ENCODE results near the gene ARHGAP8. TPM values are rescaled to one million over a fixed set of nuclear protein-coding genes. Genes with fewer than 3 reads are reported as not detected.
A peak's percentile ranks its signal among the peaks of the same experiment; 100 is the strongest.

Gene ARHGAP8
- not detected in 2 replicates for total RNA-seq (2014; rRNA removed; shearing (Covaris generic))

DNA sequence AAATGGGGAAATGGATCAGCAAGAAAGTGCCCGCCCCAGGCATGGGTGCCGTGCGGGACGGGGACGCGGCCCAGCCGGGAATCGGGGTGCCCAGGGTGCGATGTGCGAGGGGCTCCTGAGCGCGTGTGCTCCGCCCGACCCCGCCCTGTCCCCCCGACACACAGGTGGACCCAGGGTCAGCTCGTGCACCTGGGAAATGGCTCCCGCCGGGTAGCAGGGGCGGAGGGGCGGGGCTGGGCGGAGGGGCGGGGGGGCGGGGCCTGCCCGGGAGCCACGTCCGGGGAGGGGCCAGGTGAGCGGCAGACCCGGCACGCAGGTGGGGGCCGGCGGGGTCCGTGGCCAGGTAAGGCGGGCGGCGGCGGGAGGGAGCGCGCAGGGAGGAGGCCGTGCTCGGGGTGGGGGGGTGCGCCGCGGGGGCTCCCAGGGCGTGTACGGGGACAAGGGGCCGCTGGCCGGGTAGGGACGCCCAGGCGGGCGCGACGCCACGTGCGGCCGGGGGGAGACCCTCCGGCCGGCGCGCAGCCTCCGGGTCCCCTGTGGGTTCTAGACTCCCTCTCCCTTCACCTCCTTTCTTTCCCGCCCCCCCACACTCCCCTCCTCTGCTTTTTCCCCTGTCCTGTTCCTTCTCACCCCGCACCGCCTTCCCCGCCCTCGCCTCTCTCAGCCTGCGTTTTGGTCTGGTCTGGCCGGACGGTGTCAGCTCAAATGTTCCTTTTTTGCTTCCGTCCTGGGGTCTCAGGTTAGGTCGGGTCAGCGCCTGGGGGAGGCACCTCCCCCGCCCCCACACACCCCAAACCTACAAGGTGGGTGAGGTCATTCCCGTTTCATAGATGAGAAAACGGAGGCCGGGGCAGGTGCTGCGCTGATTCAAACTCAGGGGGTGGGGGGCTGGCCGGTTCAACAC is at the start of gene ARHGAP8:
Gene ARHGAP8 (plus strand): TSS at position 291 of the 904 bp plus-strand sequence. CDS start 33,953 bp downstream, outside the sequence.
- no peak for DNase-seq (ENCODE audit: low spot score)

DNA sequence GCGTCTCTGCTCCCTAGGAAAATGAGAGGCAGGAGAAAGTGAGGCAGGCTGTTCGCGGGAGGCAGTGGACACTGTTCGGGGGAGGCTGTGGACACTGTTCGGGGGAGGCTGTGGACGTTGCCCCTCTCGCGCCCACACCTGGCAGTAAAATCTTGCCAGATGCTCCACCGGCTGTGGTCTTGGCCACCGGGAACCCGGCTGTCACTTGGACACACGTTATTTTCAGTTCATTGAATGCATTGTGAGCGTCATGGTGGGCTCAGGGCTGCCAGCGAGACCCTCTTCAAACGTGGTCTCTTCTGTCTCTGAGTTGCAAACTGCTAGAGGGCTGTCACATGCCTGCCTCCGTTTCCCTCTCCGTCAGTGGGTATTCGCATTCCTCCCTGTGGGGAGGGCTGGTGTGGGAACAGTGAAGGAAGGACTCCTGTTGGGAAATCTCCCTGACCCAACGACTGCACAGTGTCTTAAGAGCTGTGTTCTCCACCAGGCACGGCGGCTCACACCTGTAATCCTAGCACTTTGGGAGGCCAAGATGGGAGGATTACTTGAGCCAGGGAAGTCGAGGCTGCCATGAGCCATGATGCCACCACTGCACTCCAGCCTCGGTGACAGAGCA is 49.0 kb upstream of the ARHGAP8 start:
- no peak for DNase-seq (ENCODE audit: low spot score)

DNA sequence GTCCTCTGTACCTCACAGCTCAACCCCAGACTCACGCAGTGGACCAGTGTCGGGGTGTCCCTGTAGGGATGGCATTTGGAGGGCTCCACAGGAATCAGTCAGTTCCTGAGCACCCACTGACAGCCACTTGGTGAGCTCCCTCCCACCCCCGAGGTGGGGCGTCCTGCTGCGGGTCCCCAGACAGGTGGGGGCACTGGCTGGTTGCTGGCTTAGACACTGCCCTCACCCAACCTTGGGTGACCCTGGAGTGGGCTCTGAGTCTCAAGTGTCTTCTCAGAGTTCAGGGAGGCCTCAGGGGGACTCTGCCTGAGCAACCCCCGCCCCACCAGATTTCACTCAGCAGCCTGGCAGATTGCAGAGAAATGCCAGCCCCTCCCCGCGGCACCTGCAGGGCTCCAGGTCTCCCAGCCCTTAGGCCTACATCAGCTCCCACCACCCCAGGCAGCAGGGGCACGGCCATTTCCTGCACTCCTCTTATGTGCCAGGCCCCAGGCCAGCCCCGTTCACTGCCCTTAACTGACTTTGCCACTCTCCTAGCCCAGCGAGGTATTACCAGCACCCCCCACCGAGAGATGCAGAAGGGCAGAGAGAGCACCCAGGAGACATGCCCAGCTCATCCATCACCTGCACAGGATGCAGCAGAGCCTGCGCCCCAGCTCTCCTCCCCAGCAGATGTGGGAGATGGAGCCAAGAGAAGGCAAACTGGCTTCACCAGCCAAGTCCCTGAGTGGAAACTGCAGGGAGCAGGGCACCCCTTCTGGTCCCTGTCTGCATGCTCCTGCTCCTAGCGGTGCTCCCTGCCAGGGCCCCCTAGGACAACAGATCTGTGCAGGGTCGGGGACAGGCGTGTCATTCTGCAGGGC is 48.0 kb upstream of the ARHGAP8 start:
- DNase-seq (ENCODE audit: low spot score): no peak

DNA sequence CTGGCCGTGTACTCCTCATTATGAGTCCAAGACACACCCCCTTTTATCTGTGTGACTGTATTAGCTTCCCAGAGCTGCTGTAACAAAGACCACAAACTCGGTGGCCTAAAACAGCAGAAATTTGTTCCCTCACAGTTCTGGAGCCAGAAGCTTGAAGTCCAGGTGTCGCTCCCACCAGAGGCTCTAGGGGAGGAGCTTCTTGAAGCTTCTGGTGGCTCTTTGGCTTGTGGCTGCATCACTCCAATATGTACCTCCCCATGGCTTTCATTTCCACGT is 47.4 kb upstream of the ARHGAP8 start:
- DNase-seq (ENCODE audit: low spot score): no peak

DNA sequence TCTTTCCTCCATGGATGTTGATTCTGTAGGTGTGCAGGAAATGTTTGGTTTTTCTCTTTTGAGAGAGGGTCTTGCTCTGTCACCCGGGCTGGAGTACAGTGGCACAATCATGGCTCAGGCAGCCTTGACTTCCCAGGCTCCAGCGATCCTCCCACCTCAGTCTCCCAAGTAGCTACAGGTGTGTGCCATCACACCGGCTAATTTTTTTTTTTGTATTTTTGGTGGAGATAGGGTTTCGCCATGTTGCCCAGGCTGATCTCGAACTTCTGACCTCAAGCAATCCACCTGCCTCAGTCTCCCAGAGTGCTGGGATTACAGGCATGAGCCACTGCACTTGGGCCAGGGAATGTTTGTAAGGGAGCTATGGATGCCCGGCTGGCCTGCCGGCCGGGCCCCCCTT is 45.9 kb upstream of the ARHGAP8 start:
- no peak for DNase-seq (ENCODE audit: low spot score)

DNA sequence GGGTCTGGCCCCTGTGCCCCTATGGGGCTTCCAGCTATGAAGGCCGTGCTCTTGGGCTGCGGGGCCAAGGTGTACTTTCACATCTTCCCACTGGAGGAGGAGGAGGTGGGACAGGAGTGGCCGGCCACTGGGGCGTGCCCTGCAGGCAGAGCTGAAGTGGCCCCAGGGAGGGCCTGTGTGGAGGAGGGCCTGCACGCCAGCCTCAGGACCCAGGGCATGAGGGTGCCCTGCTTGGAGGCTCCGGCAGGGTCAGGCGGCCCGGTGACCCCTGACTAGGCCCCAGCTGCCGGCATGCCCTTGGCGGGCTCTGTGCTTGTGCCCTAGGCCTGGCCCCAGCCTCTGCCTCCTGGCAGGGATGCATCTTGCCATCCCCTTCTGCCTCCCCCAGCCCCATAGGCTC is 45.2 kb upstream of the ARHGAP8 start:
- no peak for DNase-seq (ENCODE audit: low spot score)

DNA sequence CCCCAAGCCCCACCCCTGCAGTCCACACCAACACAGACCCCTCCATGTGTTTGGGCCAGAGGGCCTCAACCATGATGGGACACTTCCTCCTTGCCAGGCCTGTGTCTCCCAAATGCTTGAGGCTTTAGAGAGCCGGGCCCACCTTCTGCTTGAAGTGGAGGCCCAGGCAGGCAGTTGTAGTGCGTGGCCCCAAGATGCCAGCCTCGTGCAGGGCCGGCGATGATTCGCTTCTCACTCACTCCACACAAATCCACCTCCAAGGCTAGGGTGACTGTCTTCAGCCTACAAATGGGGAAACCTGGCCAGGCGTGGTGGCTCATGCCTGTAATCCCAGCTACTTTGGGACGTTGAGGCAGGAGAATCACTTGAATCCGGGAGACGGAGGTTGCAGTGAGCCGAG is 44.6 kb upstream of the ARHGAP8 start:
- no peak for DNase-seq (ENCODE audit: low spot score)

DNA sequence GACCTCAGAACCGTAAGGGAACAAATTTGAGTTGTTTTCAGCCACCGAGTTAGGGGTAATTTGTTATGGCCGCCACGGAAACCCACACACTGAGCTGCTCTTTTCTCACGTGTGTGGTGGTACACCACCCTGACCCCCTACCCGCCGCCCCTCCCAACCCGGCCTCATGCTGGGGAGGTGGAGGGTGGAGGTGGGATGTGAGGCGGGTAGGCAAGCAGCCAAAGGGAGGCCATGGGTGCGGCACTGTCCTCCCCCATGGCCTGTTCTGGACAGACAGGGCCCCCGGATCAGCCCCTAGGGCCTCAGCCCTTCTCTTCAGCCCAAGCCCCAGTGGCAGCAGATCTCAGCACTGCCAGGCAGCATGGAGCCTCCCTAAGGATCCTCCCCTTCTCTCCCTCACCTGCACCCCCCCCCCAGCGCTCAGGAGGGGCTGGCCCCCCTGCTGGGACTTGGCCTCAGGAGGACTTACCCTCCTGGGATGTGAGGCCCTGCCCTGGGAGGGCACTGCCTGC is 42.4 kb upstream of the ARHGAP8 start:
- no peak for DNase-seq (ENCODE audit: low spot score)

DNA sequence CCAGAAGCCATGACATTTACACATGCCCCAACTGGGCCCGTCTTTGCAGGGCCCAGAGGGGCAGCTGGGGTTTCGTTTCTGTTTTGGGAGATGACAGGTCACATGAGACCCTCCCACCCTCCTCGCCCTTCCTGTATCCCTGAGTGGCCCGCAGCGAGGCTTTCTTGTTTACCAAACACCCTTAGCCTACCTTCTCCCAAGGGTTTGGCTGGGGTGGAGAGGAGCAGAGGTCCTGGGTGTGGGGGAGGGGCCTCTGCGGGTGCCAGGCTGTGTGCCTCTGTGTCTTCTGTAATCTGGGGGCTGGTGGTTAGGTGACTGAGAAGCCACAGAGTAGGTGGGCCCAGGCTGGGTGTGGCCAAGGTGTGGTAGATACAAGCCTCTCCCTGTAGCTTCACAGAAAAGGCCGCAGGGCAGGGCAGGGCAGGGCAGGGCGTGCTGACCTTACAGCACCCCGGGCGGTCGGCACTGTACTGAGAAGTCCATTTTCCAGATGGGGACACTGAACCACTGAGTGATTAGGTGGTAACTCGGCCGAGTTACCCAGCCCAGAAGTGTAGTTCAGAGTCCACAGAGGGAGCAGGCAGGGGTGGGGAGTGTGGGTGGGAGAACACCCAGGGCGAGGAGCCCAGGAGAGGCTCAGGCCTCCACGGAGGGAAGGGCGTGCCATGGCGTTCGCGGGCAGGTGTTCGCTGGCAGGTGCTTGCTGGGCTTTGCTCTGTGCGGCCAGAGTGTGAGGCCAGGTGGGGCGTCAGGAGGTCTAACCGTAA is 41.7 kb upstream of the ARHGAP8 start:
- no peak for DNase-seq (ENCODE audit: low spot score)

DNA sequence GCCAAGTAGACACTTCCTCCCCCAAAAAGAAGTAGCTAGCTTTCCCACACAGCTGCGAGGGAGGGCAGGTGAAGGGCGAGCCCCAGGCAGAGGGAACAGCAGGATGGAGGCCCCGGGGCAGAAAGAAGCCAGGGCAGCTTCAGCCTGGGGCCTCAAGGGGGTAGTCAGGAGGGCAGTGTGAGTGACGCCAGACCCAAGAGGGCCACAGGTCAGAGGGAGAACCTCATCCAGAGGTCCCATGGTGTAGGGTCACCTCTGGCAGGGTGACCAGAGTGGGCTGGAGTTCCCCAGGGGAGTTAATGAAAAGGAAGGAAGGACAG is 41.2 kb upstream of the ARHGAP8 start:
- DNase-seq (ENCODE audit: low spot score): no peak

DNA sequence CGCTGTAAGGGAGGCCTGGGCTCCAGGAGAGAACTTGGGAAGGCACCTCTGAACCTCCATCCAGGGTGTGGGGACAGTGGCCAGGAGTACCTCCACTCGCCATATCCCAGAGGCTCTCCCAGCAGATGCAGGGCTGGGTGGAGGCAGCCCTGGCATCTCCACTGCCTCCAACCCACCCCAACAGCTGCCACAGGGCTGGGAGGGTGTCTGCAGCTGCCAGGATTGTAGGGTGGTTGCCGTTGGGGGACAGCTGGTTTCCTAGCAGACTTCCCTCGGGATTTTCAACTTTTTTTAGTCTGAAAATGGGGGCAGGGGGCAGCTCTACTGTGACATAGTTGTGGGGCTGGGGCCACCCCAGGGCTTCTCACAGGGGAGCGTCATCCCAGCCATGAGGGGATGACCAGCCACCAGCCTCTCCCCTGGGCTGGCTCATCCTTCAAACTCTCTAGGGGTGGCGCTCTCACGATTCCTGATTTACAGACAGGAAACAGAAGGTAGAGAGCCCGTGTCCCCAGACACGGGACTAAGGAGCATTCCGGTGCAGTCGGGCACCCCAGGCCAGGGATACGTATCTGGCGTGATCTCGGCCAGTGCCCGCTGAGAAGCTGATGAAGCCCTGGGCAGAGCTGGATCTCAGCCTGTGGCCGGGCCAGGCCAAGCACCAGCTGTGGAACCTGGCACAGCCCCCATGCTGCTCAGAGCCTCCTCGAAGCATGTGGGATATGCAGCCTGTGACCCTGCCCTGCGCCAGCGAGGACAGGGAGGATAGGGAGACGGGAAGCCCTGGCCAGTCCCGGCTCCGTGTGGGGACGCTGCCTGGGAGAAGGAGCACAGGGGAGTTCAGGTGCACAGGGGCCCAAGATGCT is 40.5 kb upstream of the ARHGAP8 start:
- no peak for DNase-seq (ENCODE audit: low spot score)

DNA sequence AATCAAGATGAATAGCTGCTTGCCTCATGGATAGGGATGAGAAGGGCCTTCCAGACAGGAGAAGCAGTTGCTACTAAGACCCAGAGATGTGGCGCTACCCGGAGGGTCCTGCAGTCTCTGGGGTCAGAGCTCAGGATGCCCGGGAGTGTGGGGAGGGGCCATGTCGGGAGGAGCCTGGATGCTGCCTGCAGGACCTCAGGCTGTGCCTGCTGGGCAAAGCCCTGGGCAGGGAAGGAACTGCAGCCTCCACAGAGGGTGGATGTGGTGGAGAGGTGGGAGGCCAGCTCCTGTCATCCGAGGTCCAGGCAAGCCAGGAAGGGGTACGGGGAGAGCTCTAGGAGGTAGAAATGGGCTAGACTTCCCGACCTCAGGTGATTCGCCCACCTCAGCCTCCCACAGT is 39.4 kb upstream of the ARHGAP8 start:
- DNase-seq (ENCODE audit: low spot score): no peak

DNA sequence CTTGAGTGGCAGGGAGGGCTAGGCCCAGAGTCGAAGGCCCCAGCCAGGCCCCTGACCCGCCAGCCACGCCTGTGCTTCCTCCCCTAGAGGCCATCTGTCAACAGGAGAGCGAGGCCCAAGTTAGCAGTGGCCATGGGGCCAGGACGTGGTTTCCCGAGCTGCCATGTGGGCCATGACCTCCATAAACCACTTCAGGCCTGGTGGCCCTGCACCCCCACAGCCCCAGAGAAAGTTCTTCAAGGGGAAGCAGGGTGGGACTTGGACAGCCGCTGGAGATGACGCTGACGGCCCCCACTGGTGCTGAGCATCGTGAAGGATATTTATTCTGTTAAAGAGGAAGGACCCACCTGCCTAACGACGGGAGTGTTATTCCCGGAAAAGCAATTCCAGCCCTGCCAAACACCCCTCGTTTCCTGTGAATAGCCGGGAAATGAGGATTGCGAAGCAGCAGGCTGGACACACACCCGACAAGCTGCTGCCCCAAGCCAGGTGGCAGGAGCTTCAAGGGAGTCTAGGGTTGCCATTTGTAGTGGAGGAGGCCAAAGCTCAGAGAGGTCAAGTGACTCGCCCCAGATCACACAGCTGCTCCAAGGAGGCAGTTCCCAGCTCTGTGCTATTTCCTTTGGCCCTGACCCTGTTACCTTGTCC is 37.5 kb upstream of the ARHGAP8 start:
- DNase-seq (ENCODE audit: low spot score): no peak

DNA sequence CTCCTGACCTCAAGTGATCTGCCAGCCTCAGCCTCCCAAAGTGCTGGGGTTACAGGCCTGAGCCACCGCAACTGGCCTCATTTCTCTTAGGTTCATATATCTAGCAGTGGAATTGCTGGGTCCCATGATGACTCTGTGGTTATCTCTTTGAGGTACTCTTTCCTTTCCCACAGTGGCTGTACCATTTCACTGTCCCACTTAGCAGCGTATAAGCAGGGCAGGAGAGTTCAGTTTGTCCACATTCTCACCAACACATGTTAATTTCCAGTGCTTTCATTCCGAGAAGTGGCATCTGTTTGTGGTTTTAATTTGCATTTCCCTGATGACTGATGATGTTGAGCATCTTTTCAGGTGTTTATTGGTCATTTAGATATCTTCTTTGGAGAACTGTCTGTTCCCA is 34.0 kb upstream of the ARHGAP8 start:
- no peak for DNase-seq (ENCODE audit: low spot score)

DNA sequence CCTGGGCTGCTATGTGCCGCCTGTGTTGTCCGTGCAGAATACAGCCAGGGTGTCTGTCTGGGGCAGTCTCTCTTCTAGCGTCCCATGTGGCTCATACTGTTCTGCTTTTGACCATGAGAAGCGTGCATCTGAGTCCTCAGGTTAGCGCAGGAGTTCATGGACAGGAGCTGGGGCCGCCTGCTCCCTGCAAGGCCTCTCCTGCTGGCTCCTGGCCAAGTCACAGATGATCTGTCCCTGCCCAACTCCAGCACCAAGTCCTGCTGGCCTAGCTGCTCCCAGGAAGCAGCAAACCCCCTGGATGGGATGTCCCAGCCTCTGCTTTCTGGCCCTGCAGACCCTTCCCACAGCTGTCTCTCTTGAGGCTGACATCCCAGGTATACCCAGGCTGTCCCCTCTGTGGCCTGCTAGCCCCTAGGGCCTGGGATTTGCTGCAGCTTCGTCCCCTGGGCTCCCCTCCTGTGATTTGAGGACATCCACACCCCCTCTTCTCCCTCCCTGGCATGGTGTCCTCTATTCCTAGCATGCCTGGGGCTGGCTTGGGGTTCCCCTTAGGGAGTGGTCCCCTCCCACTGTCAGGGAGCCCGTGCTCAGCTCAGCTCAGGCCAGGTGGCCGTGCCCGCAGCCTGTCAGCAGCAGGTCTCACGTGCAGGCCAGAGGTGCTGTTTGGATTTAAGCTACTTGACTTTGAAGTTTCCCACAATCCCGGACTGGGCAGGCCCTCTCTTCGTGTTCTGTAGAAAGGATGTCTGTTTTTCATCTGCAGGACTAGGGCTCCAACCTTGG is 32.6 kb upstream of the ARHGAP8 start:
- DNase-seq (ENCODE audit: low spot score): no peak

DNA sequence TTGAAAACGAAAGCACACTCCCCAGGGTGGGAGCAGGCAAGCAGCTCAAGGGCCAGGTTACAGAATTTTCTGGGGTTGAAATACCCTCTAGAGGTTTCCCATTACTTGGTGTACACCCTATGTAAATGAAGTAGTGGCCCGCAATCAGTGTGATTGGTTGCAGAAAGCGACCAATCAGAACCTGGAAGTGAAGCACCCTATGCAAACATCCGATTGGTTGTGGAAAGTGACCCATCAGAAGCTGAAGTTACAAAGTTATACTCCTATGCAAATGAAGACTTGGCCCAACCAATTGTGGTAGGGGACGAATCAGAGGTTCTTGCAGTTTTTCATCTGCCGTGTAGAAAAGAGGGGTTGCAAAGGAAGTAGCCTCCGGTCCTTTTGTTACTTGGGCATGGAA is 31.2 kb upstream of the ARHGAP8 start:
- no peak for DNase-seq (ENCODE audit: low spot score)

DNA sequence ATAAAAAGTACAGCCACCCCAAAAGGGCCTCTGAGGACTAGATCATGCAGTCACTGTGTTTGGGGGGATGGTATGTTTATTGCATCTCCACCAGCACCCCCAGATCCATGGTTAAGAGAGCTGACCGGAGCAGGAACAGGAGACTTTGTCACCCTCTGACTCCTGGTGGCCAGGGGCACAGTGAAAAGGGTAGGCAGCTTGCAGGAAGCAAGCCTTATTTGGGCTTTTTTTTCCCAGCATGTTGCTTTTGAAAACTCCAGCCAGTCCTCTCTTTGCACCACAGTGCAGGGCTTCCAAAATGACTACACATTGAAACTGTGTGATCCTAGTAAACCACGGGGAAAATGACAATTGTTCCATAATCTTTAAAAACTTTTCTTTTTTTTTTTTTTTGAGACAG is 29.8 kb upstream of the ARHGAP8 start:
- DNase-seq (ENCODE audit: low spot score): no peak

DNA sequence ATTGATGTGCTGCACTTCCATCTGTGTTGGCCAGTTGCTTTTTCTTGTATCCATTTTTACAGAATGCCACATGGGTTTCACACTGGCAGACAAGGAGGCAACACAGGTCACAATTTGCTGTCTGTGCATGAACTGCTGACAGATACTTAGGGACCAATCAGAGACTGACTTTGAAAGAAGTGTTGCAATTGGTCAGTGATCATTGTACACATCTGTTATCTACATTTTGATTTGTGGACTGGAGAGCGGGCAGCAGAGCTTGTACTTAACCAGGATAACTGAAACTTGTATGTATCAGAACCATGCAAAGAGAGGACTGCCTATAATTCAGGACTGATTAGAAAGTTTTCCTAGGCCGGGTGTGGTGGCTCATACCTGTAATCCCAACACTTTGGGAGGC is 28.6 kb upstream of the ARHGAP8 start:
- peak; percentile 58 for DNase-seq (ENCODE audit: low spot score)

DNA sequence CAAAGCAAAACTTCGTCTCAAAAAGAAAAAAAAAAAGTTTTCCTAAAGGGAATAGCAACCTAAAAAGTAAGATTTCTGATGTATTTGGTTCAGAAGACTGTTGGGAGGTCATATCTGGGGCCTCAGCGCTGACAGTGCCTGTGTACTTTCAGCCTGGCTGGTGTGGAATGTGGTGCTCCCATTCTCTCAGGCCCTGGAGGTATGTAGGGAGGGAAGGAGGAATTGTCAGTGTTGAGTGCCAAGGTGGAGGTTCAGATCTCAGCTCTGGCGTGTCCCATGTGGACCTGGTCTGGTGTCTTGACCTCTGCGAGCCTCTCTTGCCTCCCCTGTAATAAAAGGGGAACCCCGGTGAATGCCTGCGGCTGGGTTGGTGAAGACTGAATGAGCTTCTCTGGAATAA is 28.0 kb upstream of the ARHGAP8 start:
- DNase-seq (ENCODE audit: low spot score): no peak

DNA sequence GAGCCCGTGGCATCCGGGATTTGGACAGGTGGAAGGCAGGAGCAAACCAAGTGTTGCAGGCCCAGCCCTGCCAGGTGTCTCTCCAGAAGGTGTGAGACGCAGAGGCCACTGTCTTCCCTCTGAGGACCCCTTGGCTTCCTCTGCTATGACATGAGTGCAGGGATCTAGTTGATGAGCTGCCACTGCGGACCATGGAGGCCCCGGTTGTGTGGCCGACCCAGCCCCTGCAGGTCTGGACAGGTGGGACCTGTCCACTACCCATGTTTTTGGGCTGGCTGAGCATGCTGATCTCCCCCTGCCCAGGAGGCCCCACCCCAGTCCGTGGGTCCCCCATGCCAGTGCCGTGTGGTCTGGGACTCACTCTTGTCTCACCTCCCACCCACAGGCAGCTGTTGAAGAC is 27.5 kb upstream of the ARHGAP8 start:
- DNase-seq (ENCODE audit: low spot score): no peak
